PFSK-1 (cell line): ENCODE results near the gene GFOD1.

Source experiments
- FOXP2 ChIP-seq: optimal IDR thresholded peaks from 2 replicates; pipeline ENCODE3; 2011; ENCODE audit warnings: borderline replicate concordance, control low read depth, inconsistent platforms; ENCODE audit not compliant: insufficient read depth; ENCODE audit errors: extremely low read length, extremely low read depth
- POLR2AphosphoS5 ChIP-seq: IDR thresholded peaks from 2 replicates; pipeline ENCODE4 v1.6.1; 2012; ENCODE audit warnings: low read depth, mild to moderate bottlenecking, control low read depth, low read length, moderate library complexity
- SIN3A ChIP-seq: IDR thresholded peaks from 2 replicates; pipeline ENCODE4 v1.6.1; 2012; ENCODE audit warnings: mild to moderate bottlenecking, low read length, moderate library complexity, borderline replicate concordance; ENCODE audit not compliant: insufficient read depth
- TAF1 ChIP-seq: IDR thresholded peaks from 2 replicates; pipeline ENCODE4 v1.6.1; 2012; ENCODE audit warnings: low read length, control low read depth, borderline replicate concordance; ENCODE audit not compliant: insufficient read depth
- TF ChIP-seq, protein P1 (sequence below), 2 experiments: IDR thresholded peaks; 2 replicates each; pipeline versions ENCODE4 v1.6.1 to v1.8.0; 2011 to 2012; ENCODE audit warnings: low read depth in 2 of 2, low read length in 2 of 2, control low read depth in 1 of 2, inconsistent platforms in 1 of 2, mild to moderate bottlenecking in 1 of 2, moderate library complexity in 1 of 2; ENCODE audit not compliant: insufficient read depth in 1 of 2

GFOD1 gene

GRCh38 chr6:13490402-13490801 lies 3.0 kb upstream of the GFOD1 start:
- TF ChIP-seq FOXP2 (no peak), POLR2AphosphoS5 (no peak)

GRCh38 chr6:13488896-13489237 lies 1.5 kb upstream of the GFOD1 start:
- TF ChIP-seq TAF1 (no peak), SIN3A (no peak), POLR2AphosphoS5 (no peak)
- TF ChIP-seq, protein P1, sequence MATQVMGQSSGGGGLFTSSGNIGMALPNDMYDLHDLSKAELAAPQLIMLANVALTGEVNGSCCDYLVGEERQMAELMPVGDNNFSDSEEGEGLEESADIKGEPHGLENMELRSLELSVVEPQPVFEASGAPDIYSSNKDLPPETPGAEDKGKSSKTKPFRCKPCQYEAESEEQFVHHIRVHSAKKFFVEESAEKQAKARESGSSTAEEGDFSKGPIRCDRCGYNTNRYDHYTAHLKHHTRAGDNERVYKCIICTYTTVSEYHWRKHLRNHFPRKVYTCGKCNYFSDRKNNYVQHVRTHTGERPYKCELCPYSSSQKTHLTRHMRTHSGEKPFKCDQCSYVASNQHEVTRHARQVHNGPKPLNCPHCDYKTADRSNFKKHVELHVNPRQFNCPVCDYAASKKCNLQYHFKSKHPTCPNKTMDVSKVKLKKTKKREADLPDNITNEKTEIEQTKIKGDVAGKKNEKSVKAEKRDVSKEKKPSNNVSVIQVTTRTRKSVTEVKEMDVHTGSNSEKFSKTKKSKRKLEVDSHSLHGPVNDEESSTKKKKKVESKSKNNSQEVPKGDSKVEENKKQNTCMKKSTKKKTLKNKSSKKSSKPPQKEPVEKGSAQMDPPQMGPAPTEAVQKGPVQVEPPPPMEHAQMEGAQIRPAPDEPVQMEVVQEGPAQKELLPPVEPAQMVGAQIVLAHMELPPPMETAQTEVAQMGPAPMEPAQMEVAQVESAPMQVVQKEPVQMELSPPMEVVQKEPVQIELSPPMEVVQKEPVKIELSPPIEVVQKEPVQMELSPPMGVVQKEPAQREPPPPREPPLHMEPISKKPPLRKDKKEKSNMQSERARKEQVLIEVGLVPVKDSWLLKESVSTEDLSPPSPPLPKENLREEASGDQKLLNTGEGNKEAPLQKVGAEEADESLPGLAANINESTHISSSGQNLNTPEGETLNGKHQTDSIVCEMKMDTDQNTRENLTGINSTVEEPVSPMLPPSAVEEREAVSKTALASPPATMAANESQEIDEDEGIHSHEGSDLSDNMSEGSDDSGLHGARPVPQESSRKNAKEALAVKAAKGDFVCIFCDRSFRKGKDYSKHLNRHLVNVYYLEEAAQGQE (IDR thresholded peaks at IDR 0.05; ENCODE audit: insufficient read depth in 1 of 2, low read depth in 2 of 2, low read length in 2 of 2): no peak

- no peak for TF ChIP-seq SIN3A
- TF ChIP-seq, protein P1 (IDR thresholded peaks at IDR 0.05; ENCODE audit: insufficient read depth in 1 of 2, low read depth in 2 of 2, low read length in 2 of 2): no peak
- no peak for TF ChIP-seq POLR2AphosphoS5
- no peak for TF ChIP-seq TAF1
Observed at GRCh38 chr6:13488015-13488895, 855 bp upstream of the GFOD1 start.

DNA sequence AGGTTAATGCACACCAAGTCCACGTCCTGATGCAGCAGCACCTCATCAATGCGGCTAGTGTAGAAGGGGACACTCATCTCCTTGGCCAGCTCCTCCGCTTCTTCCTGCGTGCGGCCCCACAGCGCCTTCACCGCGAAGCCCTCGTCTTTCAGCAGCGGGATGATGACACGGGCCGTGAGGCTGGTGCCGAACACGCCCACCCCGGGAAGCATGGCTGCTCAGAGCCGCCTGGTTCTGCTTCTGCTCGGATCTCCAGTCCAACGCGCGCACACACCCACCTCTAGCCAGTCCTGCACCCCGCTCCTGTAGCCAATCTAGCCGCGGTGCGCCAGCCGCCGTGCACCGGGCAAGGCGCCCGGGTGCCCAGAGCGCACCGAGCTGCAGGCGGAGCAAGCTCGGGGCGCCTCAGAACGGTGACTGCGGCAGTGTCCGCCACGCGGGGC lies 700 bp downstream of the GFOD1 start:
- no peak for TF ChIP-seq FOXP2
- no peak for TF ChIP-seq SIN3A
- no peak for TF ChIP-seq TAF1
- TF ChIP-seq, protein P1 (IDR thresholded peaks at IDR 0.05; ENCODE audit: insufficient read depth in 1 of 2, low read depth in 2 of 2, low read length in 2 of 2): no peak
- TF ChIP-seq POLR2AphosphoS5: no peak

- no peak for TF ChIP-seq TAF1
- TF ChIP-seq SIN3A: no peak
- no peak for TF ChIP-seq FOXP2
- no peak for TF ChIP-seq POLR2AphosphoS5
- TF ChIP-seq, protein P1 (IDR thresholded peaks at IDR 0.05; ENCODE audit: insufficient read depth in 1 of 2, low read depth in 2 of 2, low read length in 2 of 2): no peak
Observed at GRCh38 chr6:13485923-13486562, 1.4 kb downstream of the GFOD1 start.
